NCI-H1436 treated with DMSO at 0.1 percent for 48 hours (cell line): ENCODE results near the gene SERPINB2.
"Not testable (repeated sequence)": the region's sequence is repeated elsewhere in the genome, so short reads cannot be mapped to it uniquely, and the experiment has no call there.

Experiments
- DNase-seq: peaks from one replicate; lab custom pipeline; 2025; lab: John Stamatoyannopoulos, UW

SERPINB2 gene

DNA sequence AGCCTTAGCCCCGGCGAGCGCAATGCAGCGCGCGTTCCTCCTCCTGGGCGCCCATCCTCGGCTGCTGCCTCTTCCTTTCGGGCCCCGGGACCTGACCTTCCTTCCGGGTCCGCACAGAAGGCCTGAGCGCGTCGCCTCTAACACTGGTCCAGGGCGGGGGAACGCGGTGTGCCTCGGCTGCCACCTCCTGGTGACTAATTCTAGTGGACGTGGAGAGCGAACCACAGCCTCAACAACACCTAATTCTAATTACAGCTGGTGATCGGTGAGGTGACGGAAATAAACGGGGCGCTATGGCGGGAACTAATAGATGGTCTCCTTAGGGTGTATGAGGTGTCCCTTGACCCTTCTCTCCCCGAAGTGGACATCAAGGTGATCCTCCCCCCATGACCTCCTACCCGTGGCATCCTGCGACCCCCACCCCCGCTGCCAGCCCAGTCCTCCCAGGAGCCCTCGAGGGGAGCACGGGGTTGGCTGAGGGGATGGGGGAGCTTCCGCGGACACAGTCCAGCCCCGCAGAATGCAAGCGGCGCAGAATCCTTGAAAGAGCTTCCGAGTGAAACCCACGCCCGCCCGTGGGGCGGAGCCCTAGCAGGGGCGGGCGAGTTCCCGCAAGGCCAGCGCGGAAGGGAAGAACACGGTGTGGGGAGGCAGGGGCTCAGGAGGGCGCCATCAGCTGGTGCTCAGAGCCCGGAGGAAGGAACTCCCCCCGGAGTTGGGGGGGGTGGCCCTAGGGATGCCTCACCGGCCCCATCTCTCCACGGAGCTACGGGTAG is 48.8 kb downstream of the SERPINB2 start:
- no peak for DNase-seq

DNA sequence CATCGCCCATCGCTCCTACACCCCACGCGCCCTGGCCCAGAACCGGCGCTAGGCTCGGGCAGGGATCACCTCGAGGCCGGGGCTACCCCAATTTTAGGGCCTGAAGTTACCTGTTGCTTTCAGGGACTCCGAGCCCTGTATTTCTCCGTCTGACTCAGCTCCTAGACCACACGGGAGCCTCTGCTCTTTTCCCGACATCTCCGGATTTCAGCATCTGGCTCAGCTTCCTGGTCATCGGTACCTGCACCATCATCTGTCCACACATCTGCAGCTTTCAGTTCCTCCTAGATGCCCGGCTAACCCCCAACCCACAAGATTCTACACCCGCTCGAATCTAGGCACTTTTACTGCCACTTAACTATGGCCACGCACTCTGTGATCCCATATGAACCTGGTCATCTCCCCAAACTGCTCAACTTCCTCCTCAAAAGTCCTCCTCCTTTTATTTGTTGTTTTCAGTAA is 49.5 kb downstream of the SERPINB2 start:
- DNase-seq: no peak

DNA sequence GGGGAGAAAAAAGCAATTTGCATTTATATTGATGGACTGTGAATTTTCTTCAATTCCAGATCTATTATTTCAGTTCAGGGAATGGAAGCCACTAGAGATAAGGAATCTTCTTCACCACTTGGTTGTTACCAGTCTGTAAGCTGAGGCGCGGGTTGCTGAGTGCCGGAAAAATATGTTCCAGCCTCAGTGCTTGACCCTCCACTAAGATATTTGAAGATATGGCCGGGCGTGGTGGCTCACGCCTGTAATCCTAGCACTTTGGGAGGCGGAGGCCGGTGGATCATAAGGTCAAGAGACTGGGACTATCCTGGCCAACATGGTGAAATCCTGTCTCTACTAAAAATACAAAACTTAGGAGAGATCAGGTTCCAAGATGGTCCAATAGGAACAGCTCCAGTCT is 52.5 kb downstream of the SERPINB2 start:
- no peak for DNase-seq

DNA sequence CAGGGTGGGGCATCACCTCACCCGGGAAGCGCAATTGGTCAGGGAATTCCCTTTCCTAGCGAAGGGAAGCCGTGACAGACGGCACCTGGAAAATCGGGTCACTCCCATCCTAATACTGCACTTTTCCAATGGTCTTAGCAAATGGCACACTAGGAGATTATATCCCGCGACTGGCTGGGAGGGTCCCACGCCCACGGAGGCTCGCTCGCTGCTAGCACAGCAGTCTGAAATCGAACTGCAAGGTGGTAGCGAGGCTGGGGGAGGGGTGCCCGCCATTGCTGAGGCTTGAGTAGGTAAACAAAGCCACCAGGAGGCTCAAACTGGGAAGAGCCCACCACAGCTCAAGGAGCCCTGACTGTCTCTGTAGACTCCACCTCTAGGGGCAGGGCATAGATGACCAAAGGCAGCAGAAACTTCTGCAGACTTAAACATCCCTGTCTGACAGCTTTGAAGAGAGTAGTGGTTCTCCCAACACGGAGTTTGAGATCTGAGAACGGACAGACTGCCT is 53.1 kb downstream of the SERPINB2 start:
- DNase-seq: not testable (repeated sequence)

DNA sequence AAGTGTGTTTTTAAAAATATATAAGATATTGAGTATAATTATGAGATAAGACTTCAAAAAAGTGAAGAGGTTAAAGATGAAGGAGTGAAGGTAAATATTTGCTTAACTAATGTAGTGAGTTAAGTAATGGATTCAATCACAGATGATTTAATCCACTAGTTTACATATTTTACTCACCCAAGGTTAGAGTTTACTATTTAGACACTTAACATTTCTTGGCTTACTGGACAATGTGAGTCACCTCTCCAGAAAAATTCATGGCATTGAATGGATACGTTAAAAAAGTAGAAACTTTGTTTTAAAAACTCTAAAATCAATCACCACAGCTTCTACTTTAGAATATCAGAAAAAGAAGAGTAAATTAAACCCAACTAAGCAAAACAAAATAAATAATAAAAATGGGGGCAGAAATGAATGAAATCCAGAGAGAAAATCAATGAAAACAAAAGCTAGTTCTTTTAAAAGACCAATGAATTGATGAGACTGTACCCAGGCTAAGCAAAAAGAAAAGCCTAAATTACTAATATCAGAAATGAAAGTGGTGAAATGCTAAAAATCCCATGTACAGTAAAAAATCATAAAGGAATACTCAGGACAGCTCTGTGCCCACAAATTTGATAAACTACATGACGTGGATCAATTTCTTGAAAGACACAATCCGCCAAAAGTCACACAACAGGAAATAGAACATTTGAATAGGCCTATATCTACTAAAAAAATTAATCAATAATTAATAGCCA is 59.7 kb downstream of the SERPINB2 start:
- DNase-seq: no peak

- DNase-seq: no peak
These were observed 61.7 kb downstream of the SERPINB2 start, which contains the start of gene HMSD for GRCh38 chr18:63949068-63949737. TSS of gene HMSD (plus strand) at chr18:63949301. CDS start at chr18:63953456, 4,155 bp downstream.

GRCh38 chr18:63951302-63951705 is 63.8 kb downstream of the SERPINB2 start:
- no peak for DNase-seq
